RWPE2 (cell line): ENCODE data around the gene PHACTR1.

Experiments
- ATAC-seq: fragments of 200-7000 bp; cut with Tn5 transposase; 3 replicates; pipeline ENCODE4 v1.9.1; 2021; ENCODE audit warnings: low read depth
- DNase-seq: peaks from one replicate; pipeline ENCODE4 v3.0.0-alpha.2; 2020; ENCODE audit warnings: low spot score
- H3K27ac ChIP-seq: fragments of 450-650 bp; 2 replicates; pipeline ENCODE4 v1.5.1; 2017; ENCODE audit warnings: mild to moderate bottlenecking; ENCODE audit not compliant: poor library complexity, severe bottlenecking
- H3K27me3 ChIP-seq: fragments of 250-450 bp; sonication (Bioruptor Pico); 2 replicates; pipeline ENCODE4 v1.5.1; 2021; ENCODE audit warnings: mild to moderate bottlenecking, moderate library complexity; ENCODE audit not compliant: insufficient read depth, poor library complexity, severe bottlenecking
- H3K36me3 ChIP-seq: fragments of 250-450 bp; sonication (Bioruptor Pico); 2 replicates; pipeline ENCODE4 v1.5.1; 2020; ENCODE audit warnings: low read depth, mild to moderate bottlenecking, moderate library complexity
- H3K4me1 ChIP-seq: fragments of 250-450 bp; sonication (Bioruptor Pico); 2 replicates; pipeline ENCODE4 v1.5.1; 2021; ENCODE audit warnings: mild to moderate bottlenecking, moderate library complexity; ENCODE audit not compliant: insufficient read depth, poor library complexity, severe bottlenecking
- H3K4me3 ChIP-seq: fragments of 250-450 bp; sonication (Bioruptor Pico); 2 replicates; pipeline ENCODE4 v1.5.1; 2021; ENCODE audit warnings: mild to moderate bottlenecking, moderate library complexity; ENCODE audit not compliant: severe bottlenecking
- H3K9me3 ChIP-seq: fragments of 250-450 bp; sonication (Bioruptor Pico); 2 replicates; pipeline ENCODE4 v1.5.1; 2021; ENCODE audit warnings: mild to moderate bottlenecking, moderate library complexity; ENCODE audit not compliant: severe bottlenecking
- CTCF ChIP-seq: fragments of 450-650 bp; IDR thresholded peaks from one replicate; pipeline ENCODE4 v1.5.1; 2017; ENCODE audit warnings: mild to moderate bottlenecking, moderate library complexity; ENCODE audit not compliant: poor library complexity, severe bottlenecking

PHACTR1 gene

GRCh38 chr6:13007744-13008143 lies 291.2 kb downstream of the PHACTR1 start:
- Histone ChIP-seq H3K36me3 (no peaks in the 10 kb centered on the region), H3K9me3 (no peaks in the 10 kb centered on the region), H3K4me1 (no peaks in the 10 kb centered on the region), H3K27ac (no peak overlapping the region), H3K4me3 (no peak overlapping the region), H3K27me3 (peaks cover 29% of the 10 kb centered on the region)
- DNase-seq (no peak), ATAC-seq (no peak)
- TF ChIP-seq CTCF, result no peak

GRCh38 chr6:13009031-13009430 lies 292.5 kb downstream of the PHACTR1 start:
- no peak for DNase-seq
- Histone ChIP-seq H3K4me1 (no peaks in the 10 kb centered on the region), H3K36me3 (no peaks in the 10 kb centered on the region), H3K4me3 (no peak overlapping the region), H3K27me3 (peaks cover 41% of the 10 kb centered on the region), H3K9me3 (no peaks in the 10 kb centered on the region), H3K27ac (no peak overlapping the region)
- ATAC-seq, result no peak
- TF ChIP-seq CTCF, result no peak

GRCh38 chr6:13009461-13009860 lies 292.9 kb downstream of the PHACTR1 start:
- TF ChIP-seq CTCF, result no peak

GRCh38 chr6:13011612-13012146 lies 295.1 kb downstream of the PHACTR1 start:
- Histone ChIP-seq H3K27me3 (peaks cover 61% of the 10 kb centered on the region), H3K4me1 (no peaks in the 10 kb centered on the region), H3K27ac (no peak overlapping the region), H3K36me3 (no peaks in the 10 kb centered on the region), H3K4me3 (no peak overlapping the region), H3K9me3 (no peaks in the 10 kb centered on the region)
- ATAC-seq (no peak), DNase-seq (no peak)
- no peak for TF ChIP-seq CTCF

More at GRCh38 chr6:13009461-13009860, 292.9 kb downstream of the PHACTR1 start:
- DNase-seq (no peak), ATAC-seq (no peak)
- H3K4me3 ChIP-seq, result no peak overlapping the region
- H3K36me3 ChIP-seq, result no peaks in the 10 kb centered on the region
- no peaks in the 10 kb centered on the region for H3K4me1 ChIP-seq
- H3K27me3 ChIP-seq, result peaks cover 45% of the 10 kb centered on the region
- H3K27ac ChIP-seq, result no peak overlapping the region
- no peaks in the 10 kb centered on the region for H3K9me3 ChIP-seq

- H3K9me3 ChIP-seq, result no peaks in the 10 kb centered on the region
- no peak overlapping the region for H3K4me3 ChIP-seq
- DNase-seq, result no peak
- no peak for TF ChIP-seq CTCF
- H3K27ac ChIP-seq, result no peak overlapping the region
- H3K4me1 ChIP-seq, result no peaks in the 10 kb centered on the region
- ATAC-seq, result peak; percentile 33; the same call in 1 of the 3 replicates
- H3K36me3 ChIP-seq, result no peaks in the 10 kb centered on the region
- H3K27me3 ChIP-seq, result peaks cover 63% of the 10 kb centered on the region
Measured at GRCh38 chr6:13012296-13012695, 295.7 kb downstream of the PHACTR1 start.
